Kidney (tissue), 14 donors: ENCODE measurements around the gene TGIF1. TPM values are rescaled to one million over a fixed set of nuclear protein-coding genes. Genes with fewer than 3 reads are reported as not detected.

Experiments used
- DNase-seq, 5 donors: peaks; one replicate each; pipeline ENCODE4 v3.0.0-alpha.2; 2013 to 2020
- FAIRE-seq: peaks from 2 replicates; lab custom pipeline; 2012; peaks lifted over from hg19 to GRCh38; lab: Jason Lieb, UNC
- H3K27ac ChIP-seq, 2 donors: one replicate each; pipeline ENCODE4 v1.7.0; 2013; ENCODE audit warnings: low read depth in 2 of 2, low read length in 2 of 2, inconsistent platforms in 1 of 2
- H3K27me3 ChIP-seq: one replicate; pipeline ENCODE4 v1.7.1; 2013; ENCODE audit warnings: low read length, inconsistent platforms; ENCODE audit not compliant: control insufficient read depth, insufficient read depth
- H3K36me3 ChIP-seq, 3 donors: one replicate each; pipeline versions ENCODE4 v1.7.0 to v1.7.1; 2013; ENCODE audit warnings: low read length in 3 of 3, control low read depth in 1 of 3, inconsistent platforms in 1 of 3; ENCODE audit not compliant: insufficient read depth in 3 of 3, control insufficient read depth in 2 of 3
- H3K4me1 ChIP-seq, 3 donors: one replicate each; pipeline versions ENCODE4 v1.7.0 to v1.7.1; 2013; ENCODE audit warnings: low read length in 3 of 3, inconsistent platforms in 1 of 3, low read depth in 1 of 3; ENCODE audit not compliant: control insufficient read depth in 2 of 3, insufficient read depth in 2 of 3
- H3K4me3 ChIP-seq, 3 donors: one replicate each; pipeline versions ENCODE4 v1.7.0 to v1.8.1; 2013; ENCODE audit warnings: low read length in 3 of 3, control low read depth in 1 of 3, inconsistent platforms in 1 of 3
- H3K9ac ChIP-seq, 3 donors: one replicate each; pipeline versions ENCODE4 v1.7.0 to v1.7.1; 2013; ENCODE audit warnings: low read length in 3 of 3, control low read depth in 1 of 3, inconsistent platforms in 1 of 3
- H3K9me3 ChIP-seq, 3 donors: one replicate each; pipeline versions ENCODE4 v1.7.0 to v1.7.1; 2013; ENCODE audit warnings: low read length in 3 of 3, control low read depth in 1 of 3, inconsistent platforms in 1 of 3; ENCODE audit not compliant: control insufficient read depth in 2 of 3, insufficient read depth in 1 of 3
- CTCF ChIP-seq: IDR thresholded peaks from 3 replicates; pipeline ENCODE4 v1.5.1; 2012; ENCODE audit warnings: mild to moderate bottlenecking, moderate library complexity, borderline replicate concordance; ENCODE audit not compliant: insufficient read depth; ENCODE audit errors: extremely low read depth
- intact Hi-C: fragments of 100-400 bp; cut with DNase I; formaldehyde crosslinking; loops from one replicate; pipeline ENCODE4 v1.11.1; 2022
- polyA plus RNA-seq: library from polyadenylated mRNA; stranded (reverse); fragments of 350-450 nt; fragmentation: Illumina TruSeq; extraction: RNeasy Lipid Tissue Mini Kit (QIAGEN cat#74804); gene quantifications from one replicate; pipeline ENCODE4 v1.2.3, GENCODE V29; 2014; ENCODE audit warnings: low read depth, low replicate concordance; ENCODE audit not compliant: insufficient read depth
- total RNA-seq: library from RNA; stranded (reverse); fragmentation: NEBNext Ultra II Directional; extraction: Animal tissue kit (Norgen Biotek cat#: 25700); gene quantifications from one replicate; pipeline ENCODE4 v1.2.1, GENCODE V29; 2021
- donor health status: control.
- donor health status: control.
- donor health status: control.
- donor health status: control.
- donor health status: control.
- donor health status: DM: yes; HTN: yes; CAD: no.
- donor health status: Normal renal cell carcinoma (clear cell type).

The TGIF1 gene
- total and polyA plus RNA-seq, 2 donors from 2014 or later, result 38.5 to 93.8 TPM

- Histone ChIP-seq H3K9me3 (no peaks in the 10 kb centered on the region), H3K36me3 (no peaks in the 10 kb centered on the region), H3K9ac (no peak overlapping the region), H3K4me3 (peak overlapping the region; percentile 38 to 59 (median 43)), H3K27ac (no peak overlapping the region), H3K4me1 (peaks cover 0 to 7% (median 0%) of the 10 kb centered on the region in 3 donors), H3K27me3 (no peaks in the 10 kb centered on the region)
- FAIRE-seq (no peak), DNase-seq (peak; percentile 72 to 82 (median 79))
- TF ChIP-seq CTCF, result no peak
- intact Hi-C loops, result no loop called here
Measured at GRCh38 chr18:3498698-3499471, 48.9 kb downstream of the TGIF1 start.

- no peak for FAIRE-seq
- intact Hi-C loops, result no loop called here
- H3K9ac ChIP-seq, result no peak overlapping the region
Measured at GRCh38 chr18:3499501-3499900, 49.5 kb downstream of the TGIF1 start.

GRCh38 chr18:3500016-3500415, 50.0 kb downstream of the TGIF1 start:
- no peak for DNase-seq
- H3K27ac ChIP-seq, result no peak overlapping the region
- H3K27me3 ChIP-seq, result no peaks in the 10 kb centered on the region
- H3K4me1 ChIP-seq, result peaks cover 0 to 7% (median 0%) of the 10 kb centered on the region in 3 donors
- intact Hi-C loops, result no loop called here
- H3K9ac ChIP-seq, result no peak overlapping the region
- no peak for FAIRE-seq
- H3K9me3 ChIP-seq, result no peaks in the 10 kb centered on the region
- no peak for TF ChIP-seq CTCF
- no peak overlapping the region for H3K4me3 ChIP-seq
- no peaks in the 10 kb centered on the region for H3K36me3 ChIP-seq

More at GRCh38 chr18:3499501-3499900, 49.5 kb downstream of the TGIF1 start:
- Histone ChIP-seq H3K9me3 (no peaks in the 10 kb centered on the region), H3K27ac (no peak overlapping the region), H3K27me3 (no peaks in the 10 kb centered on the region), H3K4me1 (peaks cover 0 to 7% (median 0%) of the 10 kb centered on the region in 3 donors), H3K4me3 (peak overlapping the region; percentile 38 to 59 (median 43)), H3K36me3 (no peaks in the 10 kb centered on the region)
- no peak for TF ChIP-seq CTCF
- DNase-seq, result peak in 3 of 5 donors; percentile 21 to 50 (median 36)
